Caco-2 (cell line): Measurements from ENCODE around the gene ZNF76. TPM values are rescaled to one million over a fixed set of nuclear protein-coding genes. Genes with fewer than 3 reads are reported as not detected.
"Not testable (repeated sequence)": the region's sequence is repeated elsewhere in the genome, so short reads cannot be mapped to it uniquely, and the experiment has no call there.

ENCODE experiments used
- BruUV-seq: library from RNA; stranded (reverse); fragments of 400-500 nt; replicated peaks from 2 replicates; lab custom pipeline; 2021; lab: Mats Ljungman, UMichigan
- CTCF ChIA-PET: fragments of 300-600 bp; sonication (Branson Sonifier 250); formaldehyde crosslinking; loops from one replicate; lab custom pipeline; 2022; ENCODE audit warnings: antibody characterized with exemption; lab: Charles Lee
- POLR2A ChIA-PET: fragments of 300-600 bp; sonication (Branson Sonifier 250); formaldehyde crosslinking; loops from one replicate; lab custom pipeline; 2022; ENCODE audit warnings: antibody characterized with exemption; lab: Charles Lee
- DNase-seq, 2 experiments: peaks; one replicate each; pipeline versions ENCODE4 v3.0.0 to v3.0.0-alpha.2; 2020 to 2022
- H3K27me3 ChIP-seq: replicated peaks from 2 replicates; pipeline ENCODE4 v1.6.0; 2011; ENCODE audit warnings: low read length; ENCODE audit not compliant: control insufficient read depth, insufficient read depth
- H3K36me3 ChIP-seq: 2 replicates; pipeline ENCODE4 v1.5.1; 2011; ENCODE audit warnings: low read length; ENCODE audit not compliant: control insufficient read depth, insufficient read depth
- H3K4me1 ChIP-seq: fragments of 250-450 bp; sonication (Bioruptor Pico); 2 replicates; pipeline ENCODE4 v1.5.1; 2020; ENCODE audit warnings: mild to moderate bottlenecking
- H3K4me3 ChIP-seq: 2 replicates; pipeline ENCODE4 v1.5.1; 2011; ENCODE audit warnings: low read depth, mild to moderate bottlenecking, control low read depth, low read length
- H3K9me3 ChIP-seq: fragments of 250-450 bp; sonication (Bioruptor Pico); 2 replicates; pipeline ENCODE4 v1.5.1; 2020; ENCODE audit warnings: mild to moderate bottlenecking, moderate library complexity
- H3K27ac Mint-ChIP-seq: one replicate; pipeline ENCODE4 v1.8.0; 2022; ENCODE audit warnings: mixed read lengths; ENCODE audit not compliant: unreplicated experiment
- H3K27me3 Mint-ChIP-seq: one replicate; pipeline ENCODE4 v1.8.0; 2022; ENCODE audit warnings: mixed read lengths; ENCODE audit not compliant: insufficient read depth, unreplicated experiment
- H3K36me3 Mint-ChIP-seq: one replicate; pipeline ENCODE4 v1.8.0; 2022; ENCODE audit warnings: mild to moderate bottlenecking, mixed read lengths; ENCODE audit not compliant: insufficient read depth, unreplicated experiment
- H3K4me1 Mint-ChIP-seq: one replicate; pipeline ENCODE4 v1.8.0; 2022; ENCODE audit warnings: low read depth, mixed read lengths; ENCODE audit not compliant: unreplicated experiment
- H3K4me3 Mint-ChIP-seq: one replicate; pipeline ENCODE4 v1.8.0; 2022; ENCODE audit warnings: mild to moderate bottlenecking, moderate library complexity, mixed read lengths; ENCODE audit not compliant: unreplicated experiment
- H3K9me3 Mint-ChIP-seq: one replicate; pipeline ENCODE4 v1.8.0; 2022; ENCODE audit warnings: mixed read lengths; ENCODE audit not compliant: unreplicated experiment
- CTCF ChIP-seq, 2 experiments: fragments of 200-600 bp in 1 of 2; IDR thresholded peaks; 1 replicate in 1 of 2; 2 replicates in 1 of 2; pipeline versions ENCODE4 v1.5.1 to v1.8.0; 2011 to 2022; ENCODE audit warnings: antibody characterized with exemption in 1 of 2, control low read depth in 1 of 2, inconsistent platforms in 1 of 2, low read depth in 1 of 2, low read length in 1 of 2, mild to moderate bottlenecking in 1 of 2, moderate library complexity in 1 of 2; ENCODE audit not compliant: insufficient read depth in 1 of 2, severe bottlenecking in 1 of 2, unreplicated experiment in 1 of 2
- intact Hi-C: fragments of 100-400 bp; cut with micrococcal nuclease; formaldehyde crosslinking; loops from one replicate; pipeline ENCODE4 v1.10.0; 2022; ENCODE audit not compliant: unreplicated experiment
- total RNA-seq: library from RNA; stranded (reverse); gene quantifications from 2 replicates; pipeline ENCODE4 v1.2.3, GENCODE V29; 2022

The ZNF76 gene
- total RNA-seq, 1 experiment from 2014 or later: 22.7 TPM

GRCh38 chr6:35330541-35331119 is 71.1 kb downstream of the ZNF76 start:
- no peaks in the 10 kb centered on the region for H3K36me3 Mint-ChIP-seq
- POLR2A ChIA-PET: no interaction called here

GRCh38 chr6:35332074-35332887 is 72.7 kb downstream of the ZNF76 start:
- Mint-ChIP-seq H3K9me3 (peaks cover 17% of the 10 kb centered on the region), H3K27me3 (peaks cover 13% of the 10 kb centered on the region)
- H3K4me1 ChIP-seq: peaks cover 11% of the 10 kb centered on the region; the same call in 1 of the 2 replicates
- intact Hi-C loops, H3K4me3 Mint-ChIP-seq, H3K4me1 Mint-ChIP-seq, H3K36me3 ChIP-seq, H3K27ac Mint-ChIP-seq, H3K4me3 ChIP-seq, H3K27me3 ChIP-seq, POLR2A ChIA-PET, BruUV-seq, H3K9me3 ChIP-seq, H3K36me3 Mint-ChIP-seq: not testable (repeated sequence)
- CTCF ChIA-PET: interaction anchor here (0.5 kb wide), 1 partner anchor 65 kb away, joined by 5 read pairs; no protein-coding TSS in a partner anchor
- peak; percentile 32 to 51 for DNase-seq

More at GRCh38 chr6:35330541-35331119, 71.1 kb downstream of the ZNF76 start:
- no TSS peak for BruUV-seq
- Mint-ChIP-seq H3K4me1 (no peaks in the 10 kb centered on the region), H3K9me3 (peaks cover 17% of the 10 kb centered on the region), H3K4me3 (no peak overlapping the region), H3K27me3 (peaks cover 10% of the 10 kb centered on the region), H3K27ac (no peak overlapping the region)
- CTCF ChIA-PET: no interaction called here
- DNase-seq: no peak
- intact Hi-C loops: no loop called here
- no peaks in the 10 kb centered on the region for H3K36me3 ChIP-seq
- H3K9me3 ChIP-seq: no peaks in the 10 kb centered on the region; the same call in 1 of the 2 replicates
- no peaks in the 10 kb centered on the region for H3K27me3 ChIP-seq
- no peak overlapping the region for H3K4me3 ChIP-seq
- TF ChIP-seq CTCF (IDR thresholded peaks at IDR 0.05; ENCODE audit: insufficient read depth in 1 of 2, low read depth in 1 of 2, low read length in 1 of 2, severe bottlenecking in 1 of 2, unreplicated experiment in 1 of 2): no peak
- peaks cover 13% of the 10 kb centered on the region; the same call in 1 of the 2 replicates for H3K4me1 ChIP-seq

- Mint-ChIP-seq H3K4me1 (no peaks in the 10 kb centered on the region), H3K36me3 (peaks cover 17% of the 10 kb centered on the region), H3K27ac (no peak overlapping the region), H3K27me3 (peaks cover 3% of the 10 kb centered on the region), H3K4me3 (no peak overlapping the region), H3K9me3 (no peaks in the 10 kb centered on the region)
- DNase-seq: no peak
- H3K27me3 ChIP-seq: no peaks in the 10 kb centered on the region
- no peaks in the 10 kb centered on the region for H3K9me3 ChIP-seq
- ChIA-PET CTCF (interaction anchor here (0.6 to 3.5 kb wide), 14 partner anchors 14 to 126 kb away, joined by 3 to 50 read pairs (median 4); partner anchors contain the start of genes DEF6, FANCE and RPL10A), POLR2A (interaction anchor here (0.6 to 1.5 kb wide), 4 partner anchors 14 to 391 kb away, joined by 3 to 6 read pairs (median 4); partner anchors contain the start of gene RPL10A)
- peaks cover 6% of the 10 kb centered on the region for H3K4me1 ChIP-seq
- no peak for TF ChIP-seq CTCF (IDR thresholded peaks at IDR 0.05; ENCODE audit: insufficient read depth in 1 of 2, low read depth in 1 of 2, low read length in 1 of 2, severe bottlenecking in 1 of 2, unreplicated experiment in 1 of 2)
- no peaks in the 10 kb centered on the region for H3K36me3 ChIP-seq
- no TSS peak for BruUV-seq
- no peak overlapping the region for H3K4me3 ChIP-seq
- intact Hi-C loops: no loop called here
Measured at GRCh38 chr6:35341557-35341956, 82.0 kb downstream of the ZNF76 start.
